IMR-90 (cell line): Measurements from ENCODE around the gene BCAS3. TPM values are rescaled to one million over a fixed set of nuclear protein-coding genes. Genes with fewer than 3 reads are reported as not detected.
"Not testable (repeated sequence)": the region's sequence is repeated elsewhere in the genome, so short reads cannot be mapped to it uniquely, and the experiment has no call there.

Experiments used
- ATAC-seq: fragments of 200-7000 bp; cut with Tn5 transposase; 2 replicates; pipeline ENCODE4 v1.9.1; 2020; ENCODE audit warnings: low read depth, mild to moderate bottlenecking, moderate library complexity
- BruUV-seq: library from RNA; stranded (reverse); fragments of 400-500 nt; replicated peaks from 2 replicates; lab custom pipeline; 2021; lab: Mats Ljungman, UMichigan
- CTCF ChIA-PET: fragments of 300-600 bp; formaldehyde crosslinking; extraction: SDS; loops from one replicate; lab custom pipeline; 2021; ENCODE audit warnings: antibody characterized with exemption; lab: Yijun Ruan, JAX
- POLR2A ChIA-PET: fragments of 300-600 bp; sonication (Branson Sonifier 250); formaldehyde crosslinking; loops from one replicate; lab custom pipeline; 2022; ENCODE audit warnings: antibody characterized with exemption; ENCODE audit not compliant: unreplicated experiment; lab: Charles Lee
- DNase-seq: peaks from one replicate; pipeline ENCODE4 v3.0.0; 2013
- H2AFZ ChIP-seq: replicated peaks from 2 replicates; pipeline ENCODE3; 2013; ENCODE audit warnings: low read length, mild to moderate bottlenecking; ENCODE audit not compliant: poor library complexity
- H2AK5ac ChIP-seq: 2 replicates; pipeline ENCODE4 v1.6.1; 2013; ENCODE audit warnings: low read depth, low read length, inconsistent platforms
- H2AK9ac ChIP-seq: replicated peaks from 2 replicates; pipeline ENCODE3; 2013; ENCODE audit warnings: mild to moderate bottlenecking, low read depth, low read length, moderate library complexity; ENCODE audit not compliant: poor library complexity
- H2BK120ac ChIP-seq: 2 replicates; pipeline ENCODE4 v1.6.1; 2013; ENCODE audit warnings: low read depth, low read length, inconsistent platforms
- H2BK15ac ChIP-seq: 3 replicates; pipeline ENCODE4 v1.6.1; 2013; ENCODE audit warnings: low read depth, low read length, inconsistent platforms
- H2BK20ac ChIP-seq: 2 replicates; pipeline ENCODE4 v1.6.1; 2013; ENCODE audit warnings: low read depth, mild to moderate bottlenecking, inconsistent platforms, low read length, moderate library complexity
- H2BK5ac ChIP-seq: 2 replicates; pipeline ENCODE4 v1.6.1; 2013; ENCODE audit warnings: mild to moderate bottlenecking, low read depth, low read length, inconsistent platforms; ENCODE audit not compliant: poor library complexity, severe bottlenecking
- H3K14ac ChIP-seq: replicated peaks from 2 replicates; pipeline ENCODE4 v1.6.1; 2013; ENCODE audit warnings: low read depth, low read length, inconsistent platforms
- H3K18ac ChIP-seq: 2 replicates; pipeline ENCODE4 v1.6.1; 2013; ENCODE audit warnings: low read depth, low read length, control low read depth
- H3K23ac ChIP-seq: 2 replicates; pipeline ENCODE4 v1.6.1; 2013; ENCODE audit warnings: low read depth, low read length, inconsistent platforms
- H3K27ac ChIP-seq: 2 replicates; pipeline ENCODE4 v1.5.1; 2013; ENCODE audit warnings: mild to moderate bottlenecking, control low read depth, low read length; ENCODE audit not compliant: insufficient read depth
- H3K27me3 ChIP-seq: 2 replicates; pipeline ENCODE4 v1.6.1; 2013; ENCODE audit warnings: low read length; ENCODE audit not compliant: control insufficient read depth, insufficient read depth
- H3K36me3 ChIP-seq: 2 replicates; pipeline ENCODE4 v1.6.1; 2013; ENCODE audit warnings: low read length, mixed read lengths; ENCODE audit not compliant: control insufficient read depth, insufficient read depth
- H3K4ac ChIP-seq: 2 replicates; pipeline ENCODE4 v1.6.1; 2013; ENCODE audit warnings: low read depth, low read length, inconsistent platforms
- H3K4me1 ChIP-seq: 2 replicates; pipeline ENCODE4 v1.6.1; 2013; ENCODE audit warnings: low read length, mixed read lengths; ENCODE audit not compliant: control insufficient read depth, insufficient read depth
- H3K4me2 ChIP-seq: 2 replicates; pipeline ENCODE4 v1.6.1; 2013; ENCODE audit warnings: low read depth, mild to moderate bottlenecking, control low read depth, low read length, moderate library complexity
- H3K4me3 ChIP-seq: 2 replicates; pipeline ENCODE4 v1.5.1; 2013; ENCODE audit warnings: low read depth, mild to moderate bottlenecking, control low read depth, low read length, moderate library complexity; ENCODE audit not compliant: insufficient read depth
- H3K56ac ChIP-seq: 2 replicates; pipeline ENCODE4 v1.6.1; 2013; ENCODE audit warnings: low read length, inconsistent platforms; ENCODE audit not compliant: insufficient read depth; ENCODE audit errors: extremely low read depth
- H3K79me1 ChIP-seq, 2 experiments: 2 replicates each; pipeline ENCODE4 v1.6.1; 2013; ENCODE audit warnings: low read length in 2 of 2, inconsistent platforms in 1 of 2, low read depth in 1 of 2
- H3K9ac ChIP-seq: 2 replicates; pipeline ENCODE4 v1.6.1; 2013; ENCODE audit warnings: low read depth, low read length, control low read depth
- H3K9me1 ChIP-seq: 2 replicates; pipeline ENCODE4 v1.6.1; 2013; ENCODE audit warnings: low read length, inconsistent platforms; ENCODE audit not compliant: insufficient read depth
- H3K9me3 ChIP-seq: 2 replicates; pipeline ENCODE4 v1.6.1; 2013; ENCODE audit warnings: low read length; ENCODE audit not compliant: control insufficient read depth, insufficient read depth
- H4K20me1 ChIP-seq: 2 replicates; pipeline ENCODE4 v1.6.1; 2013; ENCODE audit warnings: low read length, inconsistent platforms; ENCODE audit not compliant: insufficient read depth
- H4K5ac ChIP-seq: 2 replicates; pipeline ENCODE4 v1.6.1; 2013; ENCODE audit warnings: mild to moderate bottlenecking, low read depth, low read length, control low read depth
- H4K8ac ChIP-seq, 2 experiments: 2 replicates each; pipeline ENCODE4 v1.6.1; 2013; ENCODE audit warnings: low read depth in 2 of 2, low read length in 2 of 2, control low read depth in 1 of 2, inconsistent platforms in 1 of 2
- H4K91ac ChIP-seq: 2 replicates; pipeline ENCODE4 v1.6.1; 2013; ENCODE audit warnings: low read depth, low read length, inconsistent platforms; ENCODE audit not compliant: insufficient read depth
- BHLHE40 ChIP-seq: fragments of 150-350 bp; IDR thresholded peaks from 2 replicates; pipeline ENCODE4 v1.6.1; 2016; ENCODE audit warnings: mild to moderate bottlenecking, low read depth, low read length
- CEBPB ChIP-seq: IDR thresholded peaks from 2 replicates; pipeline ENCODE4 v1.6.1; 2012; ENCODE audit warnings: low read depth, low read length, improper control_type of control experiment
- CHD1 ChIP-seq: IDR thresholded peaks from 2 replicates; pipeline ENCODE4 v1.6.1; 2012; ENCODE audit warnings: low read depth, low read length, improper control_type of control experiment
- RCOR1 ChIP-seq: IDR thresholded peaks from 2 replicates; pipeline ENCODE4 v1.6.1; 2012; ENCODE audit warnings: mild to moderate bottlenecking, low read length, improper control_type of control experiment; ENCODE audit not compliant: insufficient replicate concordance
- SMC3 ChIP-seq: fragments of 150-350 bp; IDR thresholded peaks from 2 replicates; pipeline ENCODE4 v1.6.1; 2016; ENCODE audit warnings: low read depth, mild to moderate bottlenecking, antibody characterized with exemption, low read length, moderate library complexity
- WGBS, 2 experiments: methylation state at CpG; one replicate each; pipeline versions ENCODE4 v1.1.5 to v1.1.7; 2013; ENCODE audit warnings: missing lambda C conversion rate in 2 of 2; ENCODE audit not compliant: insufficient read length in 1 of 2; ENCODE audit errors: extremely low coverage in 2 of 2; 5-methylcytosine and 5-hydroxymethylcytosine counted together
- dilution Hi-C: fragments of 300-500 bp; cut with HindIII; formaldehyde crosslinking; loops from one replicate; pipeline ENCODE4 v1.14.3; 2018; ENCODE audit warnings: low sequenced_read_pairs; ENCODE audit not compliant: unreplicated experiment
- in situ Hi-C: fragments of 300-500 bp; cut with MboI; formaldehyde crosslinking; loops from 3 replicates; pipeline ENCODE4 v1.14.3; 2019; ENCODE audit warnings: low sequenced_read_pairs, inconsistent platforms, mixed read lengths
- intact Hi-C: fragments of 100-400 bp; cut with micrococcal nuclease; formaldehyde crosslinking; loops from 2 replicates; pipeline ENCODE4 v1.10.0; 2022
- polyA plus RNA-seq, 3 experiments: library from polyadenylated mRNA; depleted of rRNA; stranded (reverse); fragments of >200 nt; gene quantifications; 2 replicates each; pipeline ENCODE4 v1.2.3, GENCODE V29; 2012; ENCODE audit warnings: low replicate concordance in 1 of 3
- total RNA-seq: library from RNA; depleted of rRNA; stranded (reverse); fragments of >200 nt; gene quantifications from 2 replicates; pipeline ENCODE4 v1.2.3, GENCODE V29; 2012
- TF ChIP-seq, protein P1 (sequence below): conservative IDR thresholded peaks from 2 replicates; pipeline ENCODE4 v1.5.1; 2012; ENCODE audit warnings: mild to moderate bottlenecking, low read depth, low read length, improper control_type of control experiment

The BCAS3 gene
- total and polyA plus RNA-seq, 2 of the 4 experiments (the other 2 are of a cell fraction), result 6.3 to 27.1 TPM

DNA sequence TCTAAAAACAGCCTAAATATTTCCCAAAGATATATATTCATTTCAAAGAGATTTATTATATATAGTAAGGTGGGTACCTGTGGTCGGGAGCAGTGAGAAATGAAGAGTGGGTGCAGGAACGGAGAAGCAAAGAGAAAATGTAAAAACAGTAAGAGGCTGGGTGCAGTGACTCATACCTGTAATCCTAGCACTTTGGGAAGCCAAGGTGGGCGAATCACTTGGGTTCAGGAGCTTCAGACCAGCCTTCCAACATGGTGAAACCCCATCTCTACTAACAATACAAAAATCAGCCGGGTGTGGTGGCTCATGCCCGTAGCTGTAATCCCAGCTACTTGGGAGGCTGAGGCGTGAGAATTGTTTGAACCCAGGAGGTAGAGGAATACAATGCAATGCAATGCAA lies 257.1 kb downstream of the BCAS3 start:
- Histone ChIP-seq H3K27ac (no peak overlapping the region), H3K36me3 (no peaks in the 10 kb centered on the region), H3K18ac (no peak overlapping the region), H3K4ac (no peak overlapping the region), H2AFZ (no peak overlapping the region), H2BK20ac (no peak overlapping the region), H2AK5ac (no peak overlapping the region), H3K9me1 (no peaks in the 10 kb centered on the region), H3K79me1 (no peaks in the 10 kb centered on the region), H2BK120ac (no peak overlapping the region), H4K20me1 (no peaks in the 10 kb centered on the region), H4K91ac (no peak overlapping the region), H2BK5ac (no peak overlapping the region), H4K8ac (no peak overlapping the region), H3K4me2 (no peak overlapping the region), H3K27me3 (no peaks in the 10 kb centered on the region), H3K4me3 (no peak overlapping the region), H3K9ac (no peak overlapping the region), H3K23ac (no peak overlapping the region), H3K9me3 (no peaks in the 10 kb centered on the region), H2BK15ac (no peak overlapping the region), H3K14ac (no peak overlapping the region), H2AK9ac (no peak overlapping the region), H3K4me1 (no peaks in the 10 kb centered on the region), H3K56ac (no peak overlapping the region), H4K5ac (no peak overlapping the region)
- no TSS peak for BruUV-seq
- DNase-seq (no peak), ATAC-seq (no peak)
- ChIA-PET POLR2A (no interaction called here), CTCF (no interaction called here)
- dilution Hi-C loops, result no loop called here
- in situ Hi-C loops, result no loop called here
- TF ChIP-seq SMC3 (no peak), CEBPB (no peak), RCOR1 (no peak), CHD1 (no peak), BHLHE40 (no peak)
- TF ChIP-seq, protein P1, sequence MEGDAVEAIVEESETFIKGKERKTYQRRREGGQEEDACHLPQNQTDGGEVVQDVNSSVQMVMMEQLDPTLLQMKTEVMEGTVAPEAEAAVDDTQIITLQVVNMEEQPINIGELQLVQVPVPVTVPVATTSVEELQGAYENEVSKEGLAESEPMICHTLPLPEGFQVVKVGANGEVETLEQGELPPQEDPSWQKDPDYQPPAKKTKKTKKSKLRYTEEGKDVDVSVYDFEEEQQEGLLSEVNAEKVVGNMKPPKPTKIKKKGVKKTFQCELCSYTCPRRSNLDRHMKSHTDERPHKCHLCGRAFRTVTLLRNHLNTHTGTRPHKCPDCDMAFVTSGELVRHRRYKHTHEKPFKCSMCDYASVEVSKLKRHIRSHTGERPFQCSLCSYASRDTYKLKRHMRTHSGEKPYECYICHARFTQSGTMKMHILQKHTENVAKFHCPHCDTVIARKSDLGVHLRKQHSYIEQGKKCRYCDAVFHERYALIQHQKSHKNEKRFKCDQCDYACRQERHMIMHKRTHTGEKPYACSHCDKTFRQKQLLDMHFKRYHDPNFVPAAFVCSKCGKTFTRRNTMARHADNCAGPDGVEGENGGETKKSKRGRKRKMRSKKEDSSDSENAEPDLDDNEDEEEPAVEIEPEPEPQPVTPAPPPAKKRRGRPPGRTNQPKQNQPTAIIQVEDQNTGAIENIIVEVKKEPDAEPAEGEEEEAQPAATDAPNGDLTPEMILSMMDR, result no peak
- intact Hi-C loops, result no loop called here
- WGBS, 2 experiments, result no CpG with 5 or more reads among the region's 6 CpGs

DNA sequence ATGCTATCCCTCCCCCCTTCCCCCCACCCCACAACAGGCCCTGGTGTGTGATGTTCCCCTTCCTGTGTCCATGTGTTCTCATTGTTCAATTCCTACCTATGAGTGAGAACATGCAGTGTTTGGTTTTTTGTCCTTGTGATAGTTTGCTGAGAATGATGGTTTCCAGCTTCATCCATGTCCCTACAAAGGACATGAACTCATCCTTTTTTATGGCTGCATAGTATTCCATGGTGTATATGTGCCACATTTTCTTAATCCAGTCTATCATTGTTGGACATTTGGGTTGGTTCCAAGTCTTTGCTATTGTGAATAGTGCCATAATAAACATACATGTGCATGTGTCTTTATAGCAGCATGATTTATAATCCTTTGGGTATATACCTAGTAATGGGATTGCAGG lies 258.3 kb downstream of the BCAS3 start:
- H2BK5ac ChIP-seq, H3K27me3 ChIP-seq, H3K9me1 ChIP-seq, H3K9me3 ChIP-seq, H4K91ac ChIP-seq, H3K9ac ChIP-seq, H2AK5ac ChIP-seq, CTCF ChIA-PET, dilution Hi-C loops, H3K4me3 ChIP-seq, intact Hi-C loops, H3K4me2 ChIP-seq, H4K5ac ChIP-seq, H4K20me1 ChIP-seq, H3K79me1 ChIP-seq, H2BK20ac ChIP-seq, H2AK9ac ChIP-seq, H3K14ac ChIP-seq, POLR2A ChIA-PET, H3K56ac ChIP-seq, H3K4ac ChIP-seq, ATAC-seq, H3K36me3 ChIP-seq, in situ Hi-C loops, H2AFZ ChIP-seq, DNase-seq, H4K8ac ChIP-seq, H2BK15ac ChIP-seq, H3K23ac ChIP-seq, H3K27ac ChIP-seq, H2BK120ac ChIP-seq, H3K18ac ChIP-seq, H3K4me1 ChIP-seq, BruUV-seq: not testable (repeated sequence)
